ENCODE results near the gene CDCP1. TPM values are rescaled to one million over a fixed set of nuclear protein-coding genes. Genes with fewer than 3 reads are reported as not detected.
A peak's percentile ranks its signal among the peaks of the same experiment; 100 is the strongest.

CDCP1 gene
- total and polyA plus RNA-seq, 4 donors: 1.6 to 20.7 (median 4.2) TPM

GRCh38 chr3:45119376-45119775, 26.8 kb downstream of the CDCP1 start:
- WGBS, 2 donors: 51 to 72% methylated on average over 4 of the region's 4 CpGs
- H3K4me1 ChIP-seq (ENCODE audit: control insufficient read depth in 5 of 5, insufficient read depth in 5 of 5, low read length in 5 of 5): peaks cover 0 to 22% (median 11%) of the 10 kb centered on the region in 5 donors
- no peak overlapping the region for H3K9ac ChIP-seq (ENCODE audit: insufficient read depth in 1 of 2, low read length in 2 of 2)
- no peak for ATAC-seq (ENCODE audit: insufficient read depth, low FRiP score)
- TF ChIP-seq, protein P1, sequence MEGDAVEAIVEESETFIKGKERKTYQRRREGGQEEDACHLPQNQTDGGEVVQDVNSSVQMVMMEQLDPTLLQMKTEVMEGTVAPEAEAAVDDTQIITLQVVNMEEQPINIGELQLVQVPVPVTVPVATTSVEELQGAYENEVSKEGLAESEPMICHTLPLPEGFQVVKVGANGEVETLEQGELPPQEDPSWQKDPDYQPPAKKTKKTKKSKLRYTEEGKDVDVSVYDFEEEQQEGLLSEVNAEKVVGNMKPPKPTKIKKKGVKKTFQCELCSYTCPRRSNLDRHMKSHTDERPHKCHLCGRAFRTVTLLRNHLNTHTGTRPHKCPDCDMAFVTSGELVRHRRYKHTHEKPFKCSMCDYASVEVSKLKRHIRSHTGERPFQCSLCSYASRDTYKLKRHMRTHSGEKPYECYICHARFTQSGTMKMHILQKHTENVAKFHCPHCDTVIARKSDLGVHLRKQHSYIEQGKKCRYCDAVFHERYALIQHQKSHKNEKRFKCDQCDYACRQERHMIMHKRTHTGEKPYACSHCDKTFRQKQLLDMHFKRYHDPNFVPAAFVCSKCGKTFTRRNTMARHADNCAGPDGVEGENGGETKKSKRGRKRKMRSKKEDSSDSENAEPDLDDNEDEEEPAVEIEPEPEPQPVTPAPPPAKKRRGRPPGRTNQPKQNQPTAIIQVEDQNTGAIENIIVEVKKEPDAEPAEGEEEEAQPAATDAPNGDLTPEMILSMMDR (IDR thresholded peaks at IDR 0.05; ENCODE audit: control extremely low read depth, extremely low read depth): no peak
- no peaks in the 10 kb centered on the region for H3K9me3 ChIP-seq (ENCODE audit: control insufficient read depth in 4 of 4, insufficient read depth in 3 of 4, low read length in 3 of 4)
- DNase-seq: peak; percentile 42 to 72 (median 58)
- no peaks in the 10 kb centered on the region for H3K36me3 ChIP-seq (ENCODE audit: control insufficient read depth in 4 of 4, insufficient read depth in 4 of 4, low read length in 4 of 4)
- H3K4me3 ChIP-seq: no peak overlapping the region
- H3K27ac ChIP-seq (ENCODE audit: low read depth in 1 of 2, low read length in 1 of 2): peak overlapping the region in 1 of 2 donors; percentile 30
- H3K27me3 ChIP-seq (ENCODE audit: control insufficient read depth in 3 of 3, insufficient read depth in 3 of 3, low read length in 2 of 3): no peaks in the 10 kb centered on the region

GRCh38 chr3:45118615-45119071, 27.5 kb downstream of the CDCP1 start:
- H3K36me3 ChIP-seq (ENCODE audit: control insufficient read depth in 4 of 4, insufficient read depth in 4 of 4, low read length in 4 of 4): no peaks in the 10 kb centered on the region
- no peak overlapping the region for H3K9ac ChIP-seq (ENCODE audit: insufficient read depth in 1 of 2, low read length in 2 of 2)
- H3K9me3 ChIP-seq (ENCODE audit: control insufficient read depth in 4 of 4, insufficient read depth in 3 of 4, low read length in 3 of 4): no peaks in the 10 kb centered on the region
- H3K4me3 ChIP-seq: no peak overlapping the region
- H3K4me1 ChIP-seq (ENCODE audit: control insufficient read depth in 5 of 5, insufficient read depth in 5 of 5, low read length in 5 of 5): peaks cover 0 to 22% (median 11%) of the 10 kb centered on the region in 5 donors
- H3K27me3 ChIP-seq (ENCODE audit: control insufficient read depth in 3 of 3, insufficient read depth in 3 of 3, low read length in 2 of 3): no peaks in the 10 kb centered on the region
- H3K27ac ChIP-seq (ENCODE audit: low read depth in 1 of 2, low read length in 1 of 2): no peak overlapping the region
- TF ChIP-seq, protein P1 (IDR thresholded peaks at IDR 0.05; ENCODE audit: control extremely low read depth, extremely low read depth): no peak
- 5 to 24% methylated on average over 2 of the region's 2 CpGs for WGBS, 2 donors
- ATAC-seq (ENCODE audit: insufficient read depth, low FRiP score) (no peak), DNase-seq (no peak)

DNA sequence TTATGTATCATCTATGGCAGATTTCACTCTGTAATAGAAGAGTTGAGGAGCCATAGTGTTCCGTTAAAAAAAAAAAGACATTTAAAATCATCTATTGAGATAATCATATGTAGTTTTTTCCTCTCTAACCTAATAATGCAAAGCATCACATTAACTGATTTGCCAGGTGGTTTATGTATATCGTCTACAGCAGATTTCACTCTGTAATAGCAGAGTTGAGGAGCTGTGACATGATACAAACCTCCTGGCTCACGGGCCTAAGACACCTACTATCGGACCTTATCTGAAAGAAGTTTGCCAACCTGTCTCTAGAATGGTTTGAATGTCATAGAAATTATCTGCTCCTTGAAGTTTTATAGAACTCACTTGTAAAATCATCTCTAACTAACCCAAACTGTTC, 29.8 kb downstream of the CDCP1 start:
- 59 to 72% methylated on average over 4 of the region's 4 CpGs for WGBS, 2 donors
- Histone ChIP-seq H3K36me3 (ENCODE audit: control insufficient read depth in 4 of 4, insufficient read depth in 4 of 4, low read length in 4 of 4) (no peaks in the 10 kb centered on the region), H3K4me1 (ENCODE audit: control insufficient read depth in 5 of 5, insufficient read depth in 5 of 5, low read length in 5 of 5) (peaks cover 0 to 26% (median 11%) of the 10 kb centered on the region in 5 donors), H3K27me3 (ENCODE audit: control insufficient read depth in 3 of 3, insufficient read depth in 3 of 3, low read length in 2 of 3) (no peaks in the 10 kb centered on the region), H3K27ac (ENCODE audit: low read depth in 1 of 2, low read length in 1 of 2) (no peak overlapping the region), H3K9ac (ENCODE audit: insufficient read depth in 1 of 2, low read length in 2 of 2) (no peak overlapping the region), H3K4me3 (no peak overlapping the region), H3K9me3 (ENCODE audit: control insufficient read depth in 4 of 4, insufficient read depth in 3 of 4, low read length in 3 of 4) (no peaks in the 10 kb centered on the region)
- no peak for ATAC-seq (ENCODE audit: insufficient read depth, low FRiP score)
- TF ChIP-seq, protein P1 (IDR thresholded peaks at IDR 0.05; ENCODE audit: control extremely low read depth, extremely low read depth): no peak
- peak in 2 of 3 donors; percentile 33 to 57 for DNase-seq

- H3K9ac ChIP-seq (ENCODE audit: insufficient read depth in 1 of 2, low read length in 2 of 2): no peak overlapping the region
- TF ChIP-seq, protein P1 (IDR thresholded peaks at IDR 0.05; ENCODE audit: control extremely low read depth, extremely low read depth): no peak
Observed at GRCh38 chr3:45113625-45114050, 32.5 kb downstream of the CDCP1 start.

More at GRCh38 chr3:45113625-45114050, 32.5 kb downstream of the CDCP1 start:
- H3K4me1 ChIP-seq (ENCODE audit: control insufficient read depth in 5 of 5, insufficient read depth in 5 of 5, low read length in 5 of 5): peaks cover 0 to 11% (median 0%) of the 10 kb centered on the region in 5 donors
- H3K36me3 ChIP-seq (ENCODE audit: control insufficient read depth in 4 of 4, insufficient read depth in 4 of 4, low read length in 4 of 4): no peaks in the 10 kb centered on the region
- 66 to 85% methylated on average over 6 of the region's 6 CpGs for WGBS, 2 donors
- no peaks in the 10 kb centered on the region for H3K27me3 ChIP-seq (ENCODE audit: control insufficient read depth in 3 of 3, insufficient read depth in 3 of 3, low read length in 2 of 3)
- ATAC-seq (ENCODE audit: insufficient read depth, low FRiP score) (no peak), DNase-seq (no peak)
- H3K27ac ChIP-seq (ENCODE audit: low read depth in 1 of 2, low read length in 1 of 2): peak overlapping the region in 1 of 2 donors; percentile 80
- H3K9me3 ChIP-seq (ENCODE audit: control insufficient read depth in 4 of 4, insufficient read depth in 3 of 4, low read length in 3 of 4): no peaks in the 10 kb centered on the region
- H3K4me3 ChIP-seq: no peak overlapping the region

Data from lung (tissue), 12 donors.